GM12864 (cell line): Measurements from ENCODE around the gene COLQ.
"Not testable (repeated sequence)": the region's sequence is repeated elsewhere in the genome, so short reads cannot be mapped to it uniquely, and the experiment has no call there.

ENCODE experiments used
- DNase-seq: peaks from one replicate; pipeline ENCODE4 v3.0.0-alpha.2; 2011; ENCODE audit warnings: low read depth
- H3K4me3 ChIP-seq: 2 replicates; pipeline ENCODE4 v1.5.1; 2011; ENCODE audit warnings: mild to moderate bottlenecking, low read depth, low read length, control low read depth
- CTCF ChIP-seq: IDR thresholded peaks from 2 replicates; pipeline ENCODE4 v1.5.1; 2011; ENCODE audit warnings: low read depth, mild to moderate bottlenecking, moderate library complexity, low read length, control low read depth, inconsistent platforms; ENCODE audit errors: missing control alignments

COLQ gene

DNA sequence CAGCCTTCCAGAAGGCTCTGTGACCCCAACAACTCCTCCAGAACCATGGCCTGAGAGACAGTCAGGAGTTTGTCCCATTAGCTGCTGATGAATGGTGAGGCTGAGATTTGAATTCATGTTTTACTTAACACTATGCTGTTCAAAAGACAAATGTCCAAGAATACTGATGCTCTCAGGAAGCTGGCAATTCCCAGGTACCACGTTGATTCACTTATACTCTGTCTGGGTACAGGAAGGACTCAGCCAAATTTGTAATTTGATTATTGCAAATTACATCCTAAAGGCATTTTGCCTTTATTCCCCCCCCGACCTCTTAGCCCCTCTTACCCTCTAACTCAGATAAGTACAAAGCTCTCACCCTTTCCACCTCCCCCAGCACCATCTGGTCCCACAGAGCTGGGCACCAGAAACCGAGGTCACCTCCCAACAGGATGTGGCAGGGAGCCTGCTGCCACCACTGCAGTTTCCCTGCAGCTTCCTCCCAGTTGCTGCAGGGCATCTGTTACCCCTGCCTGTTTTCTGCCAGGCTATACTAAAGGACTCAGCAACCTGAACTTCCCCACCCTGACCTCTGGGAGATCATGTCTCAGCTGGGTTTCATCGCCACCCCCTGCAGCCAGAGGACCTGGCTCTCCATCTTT, 60.5 kb downstream of the COLQ start:
- DNase-seq = no peak
- no peak for TF ChIP-seq CTCF
- H3K4me3 ChIP-seq = no peak overlapping the region

- no peak overlapping the region for H3K4me3 ChIP-seq
- DNase-seq = no peak
- no peak for TF ChIP-seq CTCF
These were observed 63.2 kb downstream of the COLQ start for GRCh38 chr3:15458212-15458780.

GRCh38 chr3:15456915-15457314, 64.6 kb downstream of the COLQ start:
- DNase-seq, H3K4me3 ChIP-seq: not testable (repeated sequence)

- DNase-seq = no peak
These were observed 65.2 kb downstream of the COLQ start for GRCh38 chr3:15456321-15456720.

DNA sequence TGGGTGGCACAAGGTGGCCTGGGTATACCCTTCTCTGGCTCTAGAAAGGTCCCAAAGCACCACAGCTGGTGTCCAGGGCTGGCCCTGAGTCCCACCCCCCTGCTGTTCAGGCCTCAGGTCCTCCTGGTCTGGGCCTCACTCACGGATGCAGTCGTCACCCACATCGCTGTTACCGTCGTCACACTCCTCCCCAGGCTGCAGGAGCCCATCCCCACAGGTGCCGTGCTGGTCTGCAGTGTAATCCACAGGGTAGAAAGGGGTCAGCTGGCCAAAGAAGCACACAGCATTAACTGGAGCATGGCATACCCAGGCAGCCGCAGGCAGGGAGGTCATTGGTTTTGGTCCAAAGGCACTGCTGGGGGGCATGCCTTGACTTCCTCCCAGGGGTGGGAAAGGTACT, 65.8 kb downstream of the COLQ start:
- no peak for TF ChIP-seq CTCF
- DNase-seq = no peak
- H3K4me3 ChIP-seq = no peak overlapping the region

More at GRCh38 chr3:15456321-15456720, 65.2 kb downstream of the COLQ start:
- no peak overlapping the region for H3K4me3 ChIP-seq
- no peak for TF ChIP-seq CTCF

DNA sequence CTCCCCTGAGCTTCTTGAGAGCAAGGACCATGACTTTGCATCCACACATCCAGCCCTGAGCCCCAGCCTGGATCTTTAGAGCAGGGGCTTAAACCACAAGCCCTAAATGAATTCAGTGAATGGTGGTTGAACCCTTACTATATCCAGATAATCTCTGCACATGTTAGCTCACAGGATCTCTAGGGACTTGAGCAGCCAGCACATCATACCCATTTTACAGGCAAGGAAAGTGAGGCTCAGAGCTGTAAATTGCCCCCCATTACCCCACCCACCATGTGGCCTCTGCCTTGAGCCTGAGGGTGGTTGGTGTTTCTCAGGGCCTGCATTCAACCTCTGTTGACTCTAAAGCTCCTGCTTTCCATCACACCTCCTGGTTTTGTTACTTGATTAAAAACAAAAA, 66.5 kb downstream of the COLQ start:
- no peak for DNase-seq
- TF ChIP-seq CTCF = no peak
- no peak overlapping the region for H3K4me3 ChIP-seq

- no peak overlapping the region for H3K4me3 ChIP-seq
- DNase-seq = no peak
These were observed 67.4 kb downstream of the COLQ start for GRCh38 chr3:15453991-15454625.

More at GRCh38 chr3:15453991-15454625, 67.4 kb downstream of the COLQ start:
- TF ChIP-seq CTCF = no peak
